22Rv1 (cell line): Measurements from ENCODE around the gene RNFT2.

Experiments
- ZFX ChIP-seq: fragments of 450-650 bp; IDR thresholded peaks from 2 replicates; pipeline ENCODE4 v1.6.1; 2017; ENCODE audit warnings: antibody characterized with exemption, borderline replicate concordance
- TF ChIP-seq, protein P1 (sequence below): fragments of 450-650 bp; IDR thresholded peaks from 2 replicates; pipeline ENCODE4 v1.5.1; 2017; ENCODE audit warnings: mild to moderate bottlenecking

DNA sequence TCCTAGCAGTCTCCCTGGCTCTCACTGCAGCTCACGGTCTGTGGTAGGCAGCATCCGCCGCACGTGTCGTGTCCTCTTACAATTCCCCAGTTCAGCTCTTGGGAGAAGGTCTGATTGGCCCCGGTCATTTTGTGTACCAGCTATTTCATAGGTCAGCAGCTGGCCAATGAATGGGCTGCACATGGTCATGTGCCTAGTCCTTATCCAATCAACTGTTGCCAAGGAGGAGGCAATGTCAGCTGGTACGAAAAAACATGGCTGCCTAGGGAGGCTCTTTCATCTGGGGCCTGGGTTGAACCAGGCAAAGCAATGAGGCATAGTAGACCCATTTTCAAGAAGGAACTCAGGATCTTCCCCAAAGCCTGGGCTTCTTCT is 46.1 kb downstream of the RNFT2 start:
- TF ChIP-seq, protein P1, sequence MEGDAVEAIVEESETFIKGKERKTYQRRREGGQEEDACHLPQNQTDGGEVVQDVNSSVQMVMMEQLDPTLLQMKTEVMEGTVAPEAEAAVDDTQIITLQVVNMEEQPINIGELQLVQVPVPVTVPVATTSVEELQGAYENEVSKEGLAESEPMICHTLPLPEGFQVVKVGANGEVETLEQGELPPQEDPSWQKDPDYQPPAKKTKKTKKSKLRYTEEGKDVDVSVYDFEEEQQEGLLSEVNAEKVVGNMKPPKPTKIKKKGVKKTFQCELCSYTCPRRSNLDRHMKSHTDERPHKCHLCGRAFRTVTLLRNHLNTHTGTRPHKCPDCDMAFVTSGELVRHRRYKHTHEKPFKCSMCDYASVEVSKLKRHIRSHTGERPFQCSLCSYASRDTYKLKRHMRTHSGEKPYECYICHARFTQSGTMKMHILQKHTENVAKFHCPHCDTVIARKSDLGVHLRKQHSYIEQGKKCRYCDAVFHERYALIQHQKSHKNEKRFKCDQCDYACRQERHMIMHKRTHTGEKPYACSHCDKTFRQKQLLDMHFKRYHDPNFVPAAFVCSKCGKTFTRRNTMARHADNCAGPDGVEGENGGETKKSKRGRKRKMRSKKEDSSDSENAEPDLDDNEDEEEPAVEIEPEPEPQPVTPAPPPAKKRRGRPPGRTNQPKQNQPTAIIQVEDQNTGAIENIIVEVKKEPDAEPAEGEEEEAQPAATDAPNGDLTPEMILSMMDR, result no peak
- no peak for TF ChIP-seq ZFX
